Measurements from ENCODE around the gene EPHB3.

DNA sequence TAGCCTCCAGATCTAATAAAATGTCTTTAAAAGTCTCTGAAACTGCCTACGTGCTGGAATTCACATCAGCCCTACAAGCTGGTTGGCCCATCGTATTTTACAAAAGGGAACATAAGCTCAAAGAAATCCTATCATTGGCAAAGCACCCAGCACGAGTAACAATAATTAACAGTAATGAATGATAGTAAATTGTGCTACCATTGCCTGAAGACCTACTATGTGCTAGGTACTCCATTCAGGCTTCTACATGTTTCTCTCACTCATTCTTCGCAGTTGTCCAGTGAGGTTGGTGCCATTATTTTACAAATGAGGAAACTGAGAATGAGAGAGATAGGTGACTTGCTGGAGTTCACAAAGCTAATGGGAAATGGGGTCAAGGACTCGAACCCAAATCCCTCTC lies 7.1 kb upstream of the EPHB3 start:
- TF ChIP-seq, protein P1, sequence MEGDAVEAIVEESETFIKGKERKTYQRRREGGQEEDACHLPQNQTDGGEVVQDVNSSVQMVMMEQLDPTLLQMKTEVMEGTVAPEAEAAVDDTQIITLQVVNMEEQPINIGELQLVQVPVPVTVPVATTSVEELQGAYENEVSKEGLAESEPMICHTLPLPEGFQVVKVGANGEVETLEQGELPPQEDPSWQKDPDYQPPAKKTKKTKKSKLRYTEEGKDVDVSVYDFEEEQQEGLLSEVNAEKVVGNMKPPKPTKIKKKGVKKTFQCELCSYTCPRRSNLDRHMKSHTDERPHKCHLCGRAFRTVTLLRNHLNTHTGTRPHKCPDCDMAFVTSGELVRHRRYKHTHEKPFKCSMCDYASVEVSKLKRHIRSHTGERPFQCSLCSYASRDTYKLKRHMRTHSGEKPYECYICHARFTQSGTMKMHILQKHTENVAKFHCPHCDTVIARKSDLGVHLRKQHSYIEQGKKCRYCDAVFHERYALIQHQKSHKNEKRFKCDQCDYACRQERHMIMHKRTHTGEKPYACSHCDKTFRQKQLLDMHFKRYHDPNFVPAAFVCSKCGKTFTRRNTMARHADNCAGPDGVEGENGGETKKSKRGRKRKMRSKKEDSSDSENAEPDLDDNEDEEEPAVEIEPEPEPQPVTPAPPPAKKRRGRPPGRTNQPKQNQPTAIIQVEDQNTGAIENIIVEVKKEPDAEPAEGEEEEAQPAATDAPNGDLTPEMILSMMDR (IDR thresholded peaks at IDR 0.05), result no peak
- no peak for TF ChIP-seq POLR2A (IDR thresholded peaks at IDR 0.05)
